Measurements from ENCODE around the gene ZNF101.

- TF ChIP-seq JUN (CRISPR knock-in tag; IDR thresholded peaks at IDR 0.05), result no peak
- no peak for TF ChIP-seq CTCF (IDR thresholded peaks at IDR 0.05)
- TF ChIP-seq TP53 (CRISPR knock-in tag; IDR thresholded peaks at IDR 0.05), result no peak
- no peak for TF ChIP-seq PRDM15 (CRISPR knock-in tag; IDR thresholded peaks at IDR 0.05)
- TF ChIP-seq PREB (CRISPR knock-in tag; IDR thresholded peaks at IDR 0.05; ENCODE audit: borderline replicate concordance), result no peak
- TF ChIP-seq CREB1 (CRISPR knock-in tag; IDR thresholded peaks at IDR 0.05), result no peak
- no peak for TF ChIP-seq FOXJ3 (CRISPR knock-in tag; IDR thresholded peaks at IDR 0.05; ENCODE audit: borderline replicate concordance)
- TF ChIP-seq ZNF138 (CRISPR knock-in tag; conservative IDR thresholded peaks at IDR 0.05), result no peak
Measured at GRCh38 chr19:19654441-19654840, 14.2 kb upstream of the ZNF101 start.
